Bronchial epithelial cell (primary cell): ENCODE data around the gene ZNF521. TPM values are rescaled to one million over a fixed set of nuclear protein-coding genes. Genes with fewer than 3 reads are reported as not detected.

Experiments
- DNase-seq: peaks from one replicate; pipeline ENCODE4 v3.0.0-alpha.2; 2010; ENCODE audit warnings: low read depth
- FAIRE-seq: peaks from 2 replicates; lab custom pipeline; 2011; peaks lifted over from hg19 to GRCh38; lab: Jason Lieb, UNC
- H3K27me3 ChIP-seq: 2 replicates; pipeline ENCODE4 v1.5.1; 2011; ENCODE audit warnings: low read length; ENCODE audit not compliant: control insufficient read depth, insufficient read depth
- H3K36me3 ChIP-seq: 2 replicates; pipeline ENCODE4 v1.5.1; 2011; ENCODE audit warnings: low read length; ENCODE audit not compliant: control insufficient read depth, insufficient read depth
- H3K4me3 ChIP-seq: 2 replicates; pipeline ENCODE4 v1.5.1; 2011; ENCODE audit warnings: mild to moderate bottlenecking, low read depth, low read length, control low read depth
- CTCF ChIP-seq: IDR thresholded peaks from 2 replicates; pipeline ENCODE4 v1.5.1; 2011; ENCODE audit warnings: mild to moderate bottlenecking, moderate library complexity, low read length, control low read depth, inconsistent platforms; ENCODE audit not compliant: insufficient read depth, severe bottlenecking
- total RNA-seq: library from RNA; depleted of rRNA; stranded (reverse); fragments of >200 nt; gene quantifications from 2 replicates; pipeline ENCODE4 v1.2.1, GENCODE V29; 2014

ZNF521 gene
- total RNA-seq, 1 donor from 2014 or later = 0.53 TPM

GRCh38 chr18:25350489-25351251, 1.3 kb downstream of the ZNF521 start:
- FAIRE-seq = no peak
- Histone ChIP-seq H3K36me3 (no peaks in the 10 kb centered on the region), H3K4me3 (peak overlapping the region; percentile 32), H3K27me3 (peaks cover 19% of the 10 kb centered on the region)
- TF ChIP-seq CTCF = no peak
- DNase-seq = no peak

GRCh38 chr18:25349926-25350487, 2.0 kb downstream of the ZNF521 start:
- peaks cover 19% of the 10 kb centered on the region for H3K27me3 ChIP-seq
- DNase-seq (no peak), FAIRE-seq (no peak)
- TF ChIP-seq CTCF = no peak
- no peaks in the 10 kb centered on the region for H3K36me3 ChIP-seq
- no peak overlapping the region for H3K4me3 ChIP-seq

- Histone ChIP-seq H3K4me3 (no peak overlapping the region), H3K36me3 (no peaks in the 10 kb centered on the region), H3K27me3 (peaks cover 19% of the 10 kb centered on the region)
- DNase-seq (no peak), FAIRE-seq (no peak)
- TF ChIP-seq CTCF = no peak
Observed at GRCh38 chr18:25349131-25349925, 2.6 kb downstream of the ZNF521 start.

- TF ChIP-seq CTCF = no peak
- FAIRE-seq (no peak), DNase-seq (no peak)
- no peaks in the 10 kb centered on the region for H3K36me3 ChIP-seq
- peaks cover 19% of the 10 kb centered on the region for H3K27me3 ChIP-seq
- H3K4me3 ChIP-seq = no peak overlapping the region
Observed at GRCh38 chr18:25348386-25349130, 3.4 kb downstream of the ZNF521 start.

- H3K4me3 ChIP-seq = no peak overlapping the region
- H3K27me3 ChIP-seq = peaks cover 19% of the 10 kb centered on the region
- no peaks in the 10 kb centered on the region for H3K36me3 ChIP-seq
- FAIRE-seq = no peak
- no peak for DNase-seq
- TF ChIP-seq CTCF = no peak
Observed at GRCh38 chr18:25346561-25346960, 5.4 kb downstream of the ZNF521 start.
